Psoas muscle (tissue), 8 donors: Measurements from ENCODE around the gene SLC35F3. TPM values are rescaled to one million over a fixed set of nuclear protein-coding genes. Genes with fewer than 3 reads are reported as not detected.

ENCODE experiments used
- ATAC-seq, 4 donors: fragments of 200-7000 bp; cut with Tn5 transposase; one replicate each; pipeline ENCODE4 v1.9.1; 2020; ENCODE audit warnings: moderate library complexity in 3 of 4, mild to moderate bottlenecking in 2 of 4
- DNase-seq, 2 donors: peaks; one replicate each; pipeline ENCODE4 v3.0.0-alpha.2; 2020
- H3K27ac ChIP-seq: fragments of 200-600 bp; one replicate; pipeline ENCODE4 v1.8.0; 2022
- H3K27me3 ChIP-seq, 3 donors: fragments of 200-600 bp in 1 of 3; one replicate each; pipeline versions ENCODE4 v1.6.1 to v1.8.0; 2013 to 2022; ENCODE audit warnings: low read length in 2 of 3, mild to moderate bottlenecking in 2 of 3, moderate library complexity in 1 of 3; ENCODE audit not compliant: insufficient read depth in 3 of 3
- H3K36me3 ChIP-seq, 2 donors: fragments of 200-600 bp in 1 of 2; one replicate each; pipeline versions ENCODE4 v1.6.1 to v1.8.0; 2013 to 2022; ENCODE audit warnings: low read depth in 1 of 2, mild to moderate bottlenecking in 1 of 2, moderate library complexity in 1 of 2; ENCODE audit not compliant: insufficient read depth in 1 of 2
- H3K4me1 ChIP-seq: fragments of 200-600 bp; one replicate; pipeline ENCODE4 v1.8.0; 2022
- H3K4me3 ChIP-seq: fragments of 200-600 bp; one replicate; pipeline ENCODE4 v1.8.0; 2022; ENCODE audit warnings: mild to moderate bottlenecking
- H3K9me3 ChIP-seq: fragments of 200-600 bp; one replicate; pipeline ENCODE4 v1.8.0; 2022
- CTCF ChIP-seq: fragments of 200-600 bp; IDR thresholded peaks from one replicate; pipeline ENCODE4 v1.8.0; 2022; ENCODE audit warnings: antibody characterized with exemption
- WGBS, 3 donors: extraction: QIAGEN DNeasy Blood & Tissue Kit; methylation state at CpG; one replicate each; pipeline versions ENCODE4 v1.1.6 to v1.1.7; 2013; 5-methylcytosine and 5-hydroxymethylcytosine counted together
- intact Hi-C, 2 donors: fragments of 100-400 bp; cut with DNase I; formaldehyde crosslinking; loops; one replicate each; pipeline versions ENCODE4 v1.11.0 to v1.14.2; 2022
- polyA plus RNA-seq, 3 donors: library from polyadenylated mRNA; stranded (reverse); fragments of 200-250 nt; gene quantifications; one replicate each; pipeline ENCODE4 v1.2.3, GENCODE V29; 2013
- total RNA-seq, 4 donors: library from RNA; stranded (reverse); fragmentation: NEBNext Ultra II Directional in 2 of 4; extraction: Animal tissue kit (Norgen Biotek cat#: 25700) in 2 of 4; gene quantifications; one replicate each; pipeline versions ENCODE4 v1.2.1 to v1.2.4, GENCODE V29; 2021 to 2023
- donor health status: healthy with polysubstance abuse.
- donor health status: DM: no; HTN: no; CAD: no; lungs with moderate emphysema.
- donor health status: Bipolar disorder and iron deficiency.
- donor health status: healthy.
- donor health status: DM: yes; HTN: yes; CAD: no.
- donor health status: DM: no; HTN: no; CAD: no.
- donor health status: DM: no; HTN: no; CAD: no.
- donor health status: DM: yes; HTN: yes; CAD: no.

Gene SLC35F3
- total and polyA plus RNA-seq, 7 donors, result 0.01 to 0.16 (median 0.10) TPM; not detected in 3

GRCh38 chr1:233907151-233907550, 2.7 kb downstream of the SLC35F3 start:
- H3K9me3 ChIP-seq, result no peaks in the 10 kb centered on the region
- intact Hi-C loops, result no loop called here
- no peak overlapping the region for H3K27ac ChIP-seq
- DNase-seq (no peak), ATAC-seq (no peak)
- H3K36me3 ChIP-seq, result no peaks in the 10 kb centered on the region
- no peaks in the 10 kb centered on the region for H3K4me1 ChIP-seq
- no peak overlapping the region for H3K4me3 ChIP-seq
- H3K27me3 ChIP-seq, result peaks cover 3 to 32% (median 10%) of the 10 kb centered on the region in 3 donors
- no peak for TF ChIP-seq CTCF

GRCh38 chr1:233908092-233908491, 3.6 kb downstream of the SLC35F3 start:
- no peak for TF ChIP-seq CTCF
- Histone ChIP-seq H3K36me3 (no peaks in the 10 kb centered on the region), H3K4me3 (no peak overlapping the region), H3K4me1 (no peaks in the 10 kb centered on the region), H3K27me3 (peaks cover 3 to 32% (median 10%) of the 10 kb centered on the region in 3 donors), H3K9me3 (no peaks in the 10 kb centered on the region), H3K27ac (no peak overlapping the region)
- ATAC-seq (no peak), DNase-seq (no peak)
- intact Hi-C loops, result no loop called here

- intact Hi-C loops, result no loop called here
These were observed 4.7 kb downstream of the SLC35F3 start for GRCh38 chr1:233909195-233909594.

GRCh38 chr1:233912447-233912846, 8.0 kb downstream of the SLC35F3 start:
- Histone ChIP-seq H3K27me3 (no peaks in the 10 kb centered on the region), H3K9me3 (no peaks in the 10 kb centered on the region), H3K27ac (no peak overlapping the region), H3K4me1 (no peaks in the 10 kb centered on the region), H3K4me3 (no peak overlapping the region), H3K36me3 (no peaks in the 10 kb centered on the region)
- no peak for TF ChIP-seq CTCF
- ATAC-seq, result no peak
- intact Hi-C loops, result no loop called here
- WGBS, 3 donors, result 83 to 91% (median 85%) methylated on average over 8 of the region's 8 CpGs
- DNase-seq, result no peak

More at GRCh38 chr1:233909195-233909594, 4.7 kb downstream of the SLC35F3 start:
- peaks cover 3 to 22% (median 10%) of the 10 kb centered on the region in 3 donors for H3K27me3 ChIP-seq
- no peaks in the 10 kb centered on the region for H3K36me3 ChIP-seq
- no peaks in the 10 kb centered on the region for H3K9me3 ChIP-seq
- H3K4me3 ChIP-seq, result no peak overlapping the region
- no peak for DNase-seq
- no peak overlapping the region for H3K27ac ChIP-seq
- WGBS, 3 donors, result 38 to 72% (median 45%) methylated on average over 1 of the region's 1 CpG
- no peaks in the 10 kb centered on the region for H3K4me1 ChIP-seq
- ATAC-seq, result no peak
- TF ChIP-seq CTCF, result no peak

- no peaks in the 10 kb centered on the region for H3K4me1 ChIP-seq
- ATAC-seq (no peak), DNase-seq (no peak)
- no peak overlapping the region for H3K4me3 ChIP-seq
- H3K27ac ChIP-seq, result no peak overlapping the region
- WGBS, 3 donors, result 77% methylated on average over 4 of the region's 4 CpGs
- no peak for TF ChIP-seq CTCF
- no peaks in the 10 kb centered on the region for H3K27me3 ChIP-seq
- H3K9me3 ChIP-seq, result no peaks in the 10 kb centered on the region
- intact Hi-C loops, result no loop called here
- no peaks in the 10 kb centered on the region for H3K36me3 ChIP-seq
These were observed 8.4 kb downstream of the SLC35F3 start for GRCh38 chr1:233912909-233913308.
